ENCODE measurements around the gene TMX2. TPM values are rescaled to one million over a fixed set of nuclear protein-coding genes. Genes with fewer than 3 reads are reported as not detected.
A peak's percentile ranks its signal among the peaks of the same experiment; 100 is the strongest.

Gene TMX2
- total RNA-seq, 2 donors from 2014 or later = 58.5 to 74.2 TPM

DNA sequence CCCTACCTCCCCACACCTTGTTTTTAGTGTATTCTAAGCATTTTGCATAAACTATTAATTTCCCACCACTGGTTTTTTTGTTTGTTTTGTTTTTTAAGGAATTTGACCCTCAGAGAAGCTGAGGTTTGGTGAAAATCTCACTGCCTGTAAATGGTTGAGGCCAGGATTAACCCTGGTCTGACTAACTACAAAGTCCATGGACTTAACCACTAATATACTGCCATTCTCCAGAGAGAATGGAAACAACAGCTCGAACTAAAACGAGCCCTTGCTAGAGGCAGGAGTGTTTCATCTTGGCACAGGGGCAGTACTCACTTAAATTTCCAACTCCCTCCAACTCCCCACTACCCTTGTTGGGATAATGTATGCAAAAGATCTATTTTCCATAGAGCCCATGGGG is 52.2 kb downstream of the TMX2 start:
- Histone ChIP-seq H3K27ac (peak overlapping the region; percentile 92 to 97), H3K4me3 (peak overlapping the region; percentile 66 to 67), H3K4me1 (peaks cover 0 to 54% of the 10 kb centered on the region in 2 donors), H3K27me3 (no peaks in the 10 kb centered on the region), H3K9me3 (no peaks in the 10 kb centered on the region), H3K36me3 (no peaks in the 10 kb centered on the region)
- DNase-seq (ENCODE audit: low spot score) = no peak
- TF ChIP-seq, protein P1, sequence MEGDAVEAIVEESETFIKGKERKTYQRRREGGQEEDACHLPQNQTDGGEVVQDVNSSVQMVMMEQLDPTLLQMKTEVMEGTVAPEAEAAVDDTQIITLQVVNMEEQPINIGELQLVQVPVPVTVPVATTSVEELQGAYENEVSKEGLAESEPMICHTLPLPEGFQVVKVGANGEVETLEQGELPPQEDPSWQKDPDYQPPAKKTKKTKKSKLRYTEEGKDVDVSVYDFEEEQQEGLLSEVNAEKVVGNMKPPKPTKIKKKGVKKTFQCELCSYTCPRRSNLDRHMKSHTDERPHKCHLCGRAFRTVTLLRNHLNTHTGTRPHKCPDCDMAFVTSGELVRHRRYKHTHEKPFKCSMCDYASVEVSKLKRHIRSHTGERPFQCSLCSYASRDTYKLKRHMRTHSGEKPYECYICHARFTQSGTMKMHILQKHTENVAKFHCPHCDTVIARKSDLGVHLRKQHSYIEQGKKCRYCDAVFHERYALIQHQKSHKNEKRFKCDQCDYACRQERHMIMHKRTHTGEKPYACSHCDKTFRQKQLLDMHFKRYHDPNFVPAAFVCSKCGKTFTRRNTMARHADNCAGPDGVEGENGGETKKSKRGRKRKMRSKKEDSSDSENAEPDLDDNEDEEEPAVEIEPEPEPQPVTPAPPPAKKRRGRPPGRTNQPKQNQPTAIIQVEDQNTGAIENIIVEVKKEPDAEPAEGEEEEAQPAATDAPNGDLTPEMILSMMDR (IDR thresholded peaks at IDR 0.05) = no peak

DNA sequence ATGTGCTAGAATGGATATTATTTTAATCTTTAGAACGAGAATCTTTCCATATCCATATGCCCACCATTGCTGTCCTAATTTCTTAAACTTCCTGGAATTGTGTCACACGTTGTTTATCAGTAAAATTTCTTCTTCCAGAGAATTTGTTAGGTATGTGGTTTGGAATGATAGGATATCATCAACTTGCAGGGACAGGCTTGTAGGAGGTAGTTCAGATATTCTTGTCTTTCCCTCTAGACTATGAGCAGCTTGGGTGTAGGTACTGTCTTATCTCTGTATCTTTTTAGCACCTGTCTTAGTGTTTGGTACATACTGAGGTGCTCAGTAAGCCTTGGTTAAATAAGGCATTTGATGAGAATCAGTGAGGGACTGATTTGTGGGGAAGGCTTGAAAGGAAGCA is 52.6 kb downstream of the TMX2 start:
- Histone ChIP-seq H3K36me3 (no peaks in the 10 kb centered on the region), H3K4me1 (peaks cover 0 to 58% of the 10 kb centered on the region in 2 donors), H3K27me3 (no peaks in the 10 kb centered on the region), H3K9me3 (no peaks in the 10 kb centered on the region), H3K4me3 (peak overlapping the region in 1 of 2 donors; percentile 67), H3K27ac (peak overlapping the region in 1 of 2 donors; percentile 97)
- DNase-seq (ENCODE audit: low spot score) = no peak
- TF ChIP-seq, protein P1 (IDR thresholded peaks at IDR 0.05) = no peak

DNA sequence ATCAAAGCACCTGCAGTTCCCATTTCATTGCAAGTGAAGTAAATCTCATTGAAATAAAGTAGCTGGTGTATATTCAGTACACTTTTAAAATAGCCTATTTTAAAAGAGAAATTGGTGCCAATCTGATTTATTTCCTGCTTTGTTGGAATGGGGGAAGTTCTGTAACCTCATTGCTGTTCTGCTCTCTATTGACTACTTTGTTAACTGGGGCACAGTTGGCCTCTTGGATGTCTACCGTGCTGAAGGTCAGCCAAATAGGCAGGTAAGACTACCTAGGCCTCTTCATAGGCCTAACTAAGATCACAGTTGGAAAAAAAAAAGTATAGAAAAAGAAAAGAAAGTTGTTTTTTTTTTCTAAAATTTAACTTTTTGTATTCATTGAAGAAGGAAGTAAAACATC is 58.4 kb downstream of the TMX2 start:
- H3K9me3 ChIP-seq = no peaks in the 10 kb centered on the region
- H3K27ac ChIP-seq = no peak overlapping the region
- H3K4me3 ChIP-seq = no peak overlapping the region
- no peak for DNase-seq (ENCODE audit: low spot score)
- H3K27me3 ChIP-seq = no peaks in the 10 kb centered on the region
- TF ChIP-seq, protein P1 (IDR thresholded peaks at IDR 0.05) = no peak
- no peaks in the 10 kb centered on the region for H3K36me3 ChIP-seq
- H3K4me1 ChIP-seq = peaks cover 0 to 92% of the 10 kb centered on the region in 2 donors

DNA sequence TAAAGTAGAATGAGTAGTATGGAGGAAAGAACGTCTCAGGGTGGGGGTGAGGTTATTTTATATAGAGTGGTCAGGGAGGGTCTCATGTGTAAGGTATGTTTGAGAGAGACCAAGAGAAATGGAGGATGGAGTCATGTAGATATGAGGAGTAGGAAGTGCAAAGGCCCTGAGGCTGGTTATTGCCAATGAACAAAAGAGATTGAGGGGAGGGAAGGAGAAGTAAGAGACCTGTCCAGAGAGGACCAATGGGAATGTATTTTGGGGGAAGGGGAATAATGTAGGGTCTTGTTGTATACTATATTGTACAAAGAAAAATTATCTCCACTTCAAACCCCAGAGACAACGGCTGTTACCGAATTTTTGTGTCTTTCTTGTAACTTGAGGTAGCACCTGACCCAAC is 59.0 kb downstream of the TMX2 start:
- Histone ChIP-seq H3K27me3 (no peaks in the 10 kb centered on the region), H3K27ac (no peak overlapping the region), H3K4me1 (peaks cover 0 to 93% of the 10 kb centered on the region in 2 donors), H3K9me3 (no peaks in the 10 kb centered on the region), H3K36me3 (no peaks in the 10 kb centered on the region), H3K4me3 (no peak overlapping the region)
- TF ChIP-seq, protein P1 (IDR thresholded peaks at IDR 0.05) = no peak
- DNase-seq (ENCODE audit: low spot score) = no peak

DNA sequence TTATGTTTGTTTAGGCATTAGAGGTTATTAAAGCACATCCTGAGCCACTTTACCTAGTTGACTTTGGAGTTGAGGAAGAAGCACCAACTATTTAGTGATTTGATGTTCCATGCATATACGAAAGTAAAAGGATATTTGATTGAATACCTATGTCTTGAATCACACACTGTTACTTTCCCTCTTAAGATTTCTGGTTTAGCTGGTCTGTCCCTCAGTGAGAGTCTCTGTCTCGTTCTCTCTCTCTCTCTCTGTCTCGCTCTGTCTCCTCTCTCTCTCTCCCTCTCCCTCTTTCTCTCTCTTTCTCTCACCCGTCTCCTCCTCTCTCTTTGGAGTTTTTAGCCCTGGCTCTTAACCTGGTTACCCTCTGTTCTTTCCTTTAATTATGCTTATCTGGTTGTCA is 60.2 kb downstream of the TMX2 start:
- Histone ChIP-seq H3K27ac (no peak overlapping the region), H3K4me3 (no peak overlapping the region), H3K27me3 (no peaks in the 10 kb centered on the region), H3K36me3 (no peaks in the 10 kb centered on the region), H3K9me3 (no peaks in the 10 kb centered on the region), H3K4me1 (peaks cover 0 to 96% of the 10 kb centered on the region in 2 donors)
- DNase-seq (ENCODE audit: low spot score) = no peak
- TF ChIP-seq, protein P1 (IDR thresholded peaks at IDR 0.05) = no peak

DNA sequence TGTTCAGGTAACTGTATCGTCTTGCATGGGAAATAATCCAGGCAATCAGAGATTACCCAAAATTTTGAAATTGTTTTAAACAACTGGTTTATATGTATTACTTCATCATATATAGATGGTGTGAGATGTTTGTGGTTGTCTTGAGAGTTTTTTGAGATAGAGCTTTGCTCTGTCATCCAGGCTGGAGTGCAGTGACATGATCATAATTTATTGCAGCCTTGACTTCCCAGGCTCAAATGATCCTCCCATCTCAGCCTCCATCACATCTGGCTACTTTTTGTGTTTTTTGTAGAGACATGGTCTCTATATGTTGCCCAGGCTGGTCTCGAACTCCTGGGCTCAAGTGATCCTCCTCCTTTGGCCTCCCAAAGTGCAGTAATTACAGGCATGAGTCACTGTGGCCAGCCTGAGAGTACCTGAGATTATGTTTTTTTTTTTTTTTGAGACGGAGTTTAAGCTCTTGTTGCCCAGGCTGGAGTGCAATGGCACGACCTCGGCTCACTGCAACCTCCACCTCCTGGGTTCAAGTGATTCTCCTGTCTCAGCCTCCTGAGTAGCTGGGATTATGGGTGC is 60.7 kb downstream of the TMX2 start:
- Histone ChIP-seq H3K36me3 (no peaks in the 10 kb centered on the region), H3K27ac (no peak overlapping the region), H3K4me1 (peaks cover 0 to 96% of the 10 kb centered on the region in 2 donors), H3K4me3 (no peak overlapping the region), H3K27me3 (no peaks in the 10 kb centered on the region), H3K9me3 (no peaks in the 10 kb centered on the region)
- no peak for DNase-seq (ENCODE audit: low spot score)
- TF ChIP-seq, protein P1 (IDR thresholded peaks at IDR 0.05) = no peak
